OCI-LY7 (cell line): ENCODE results near the gene CETP.

ENCODE experiments used
- EZH2phosphoT487 ChIP-seq: fragments of 200-600 bp; sonication (generic); IDR thresholded peaks from 2 replicates; pipeline ENCODE4 v1.6.1; 2018; ENCODE audit warnings: low read depth, borderline replicate concordance, mild to moderate bottlenecking, mixed run types, antibody characterized with exemption, low read length, moderate library complexity, mixed read lengths
- TF ChIP-seq, protein P1 (sequence below): fragments of 200-600 bp; sonication (generic); conservative IDR thresholded peaks from 2 replicates; pipeline ENCODE4 v1.5.1; 2014; ENCODE audit warnings: mild to moderate bottlenecking, antibody characterized with exemption, low read length, moderate library complexity, mixed read lengths

DNA sequence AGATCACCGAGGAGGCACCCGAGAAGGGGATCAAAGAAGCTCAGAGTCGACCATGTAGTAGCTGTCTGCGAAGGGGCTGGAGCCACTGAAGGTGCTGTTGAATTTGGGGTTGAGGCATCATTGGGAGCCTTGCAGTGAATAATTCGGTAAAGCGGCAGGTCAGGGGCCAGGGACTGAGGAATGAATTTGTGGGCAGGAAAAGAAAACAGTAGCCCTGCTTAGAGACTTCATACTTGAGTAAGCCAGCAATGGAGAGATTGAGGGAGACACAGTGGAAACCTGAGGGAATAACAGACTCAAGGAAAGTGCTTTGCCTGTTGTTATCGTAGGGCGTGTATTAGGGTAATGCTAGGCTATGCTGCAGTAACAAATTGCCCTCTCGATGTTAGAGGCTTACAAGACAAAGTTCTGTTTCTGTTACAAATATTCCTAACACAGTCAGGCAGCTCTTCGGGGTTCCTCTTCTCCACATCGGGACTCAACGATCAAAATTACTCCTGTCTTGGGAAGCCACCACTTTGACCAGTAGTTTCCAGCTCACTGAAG is 43.2 kb upstream of the CETP start:
- TF ChIP-seq, protein P1, sequence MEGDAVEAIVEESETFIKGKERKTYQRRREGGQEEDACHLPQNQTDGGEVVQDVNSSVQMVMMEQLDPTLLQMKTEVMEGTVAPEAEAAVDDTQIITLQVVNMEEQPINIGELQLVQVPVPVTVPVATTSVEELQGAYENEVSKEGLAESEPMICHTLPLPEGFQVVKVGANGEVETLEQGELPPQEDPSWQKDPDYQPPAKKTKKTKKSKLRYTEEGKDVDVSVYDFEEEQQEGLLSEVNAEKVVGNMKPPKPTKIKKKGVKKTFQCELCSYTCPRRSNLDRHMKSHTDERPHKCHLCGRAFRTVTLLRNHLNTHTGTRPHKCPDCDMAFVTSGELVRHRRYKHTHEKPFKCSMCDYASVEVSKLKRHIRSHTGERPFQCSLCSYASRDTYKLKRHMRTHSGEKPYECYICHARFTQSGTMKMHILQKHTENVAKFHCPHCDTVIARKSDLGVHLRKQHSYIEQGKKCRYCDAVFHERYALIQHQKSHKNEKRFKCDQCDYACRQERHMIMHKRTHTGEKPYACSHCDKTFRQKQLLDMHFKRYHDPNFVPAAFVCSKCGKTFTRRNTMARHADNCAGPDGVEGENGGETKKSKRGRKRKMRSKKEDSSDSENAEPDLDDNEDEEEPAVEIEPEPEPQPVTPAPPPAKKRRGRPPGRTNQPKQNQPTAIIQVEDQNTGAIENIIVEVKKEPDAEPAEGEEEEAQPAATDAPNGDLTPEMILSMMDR, result no peak
- no peak for TF ChIP-seq EZH2phosphoT487
